Upper lobe of left lung (tissue), 6 donors: Measurements from ENCODE around the gene CSNK1G3. TPM values are rescaled to one million over a fixed set of nuclear protein-coding genes. Genes with fewer than 3 reads are reported as not detected.

Experiments used
- ATAC-seq, 2 donors: fragments of 200-7000 bp; cut with Tn5 transposase; one replicate each; pipeline ENCODE4 v1.9.1; 2022; ENCODE audit warnings: mild to moderate bottlenecking in 2 of 2, moderate library complexity in 2 of 2; ENCODE audit not compliant: low FRiP score in 2 of 2
- DNase-seq, 2 donors: peaks; one replicate each; pipeline ENCODE4 v3.0.0-alpha.2; 2019 to 2020
- H3K27ac ChIP-seq, 4 donors: fragments of 200-600 bp; sonication (generic); one replicate each; pipeline ENCODE4 v1.5.1; 2016 to 2019
- H3K27me3 ChIP-seq, 4 donors: fragments of 200-600 bp; sonication (generic); one replicate each; pipeline ENCODE4 v1.5.1; 2017 to 2019
- H3K36me3 ChIP-seq, 4 donors: fragments of 200-600 bp; sonication (generic); one replicate each; pipeline ENCODE4 v1.5.1; 2016 to 2019
- H3K4me1 ChIP-seq, 4 donors: fragments of 200-600 bp; sonication (generic); one replicate each; pipeline ENCODE4 v1.5.1; 2018 to 2019
- H3K4me3 ChIP-seq, 4 donors: fragments of 200-600 bp; sonication (generic); one replicate each; pipeline ENCODE4 v1.5.1; 2017 to 2019; ENCODE audit warnings: mild to moderate bottlenecking in 2 of 4, moderate library complexity in 1 of 4
- H3K9me3 ChIP-seq, 4 donors: fragments of 200-600 bp; sonication (generic); one replicate each; pipeline ENCODE4 v1.5.1; 2018 to 2019
- EP300 ChIP-seq, 4 donors: sonication (generic); formaldehyde crosslinking; IDR thresholded peaks; one replicate each; pipeline ENCODE4 v1.5.1; 2017; ENCODE audit warnings: antibody characterized with exemption in 4 of 4, control low read depth in 2 of 4
- POLR2A ChIP-seq, 4 donors: fragments of 450-650 bp; IDR thresholded peaks; one replicate each; pipeline ENCODE4 v1.5.1; 2016 to 2017; ENCODE audit warnings: antibody characterized with exemption in 4 of 4, mild to moderate bottlenecking in 2 of 4
- POLR2AphosphoS5 ChIP-seq, 2 donors: sonication (generic); formaldehyde crosslinking; IDR thresholded peaks; one replicate each; pipeline ENCODE4 v1.5.1; 2017; ENCODE audit warnings: antibody characterized with exemption in 2 of 2
- whole genome bisulfite sequencing, 2 donors: methylation state at CpG; one replicate each; pipeline ENCODE4 v1.1.5; 2017 to 2018; 5-methylcytosine and 5-hydroxymethylcytosine counted together
- total RNA-seq, 6 donors: library from RNA; depleted of rRNA in 4 of 6; stranded (reverse); fragments of >200 nt in 4 of 6; gene quantifications; one replicate each; pipeline versions ENCODE4 v1.1.0 to v1.2.1, GENCODE V29; 2016 to 2021
- TF ChIP-seq, protein P1 (sequence below), 6 experiments: fragments of 450-650 bp in 4 of 6; fragments of 200-600 bp in 2 of 6; sonication (generic) in 2 of 6; IDR thresholded peaks; one replicate each; pipeline ENCODE4 v1.5.1; 2016 to 2019; ENCODE audit warnings: antibody characterized with exemption in 6 of 6
- donor health status: DM: no; HTN: no; CAD: no; lungs with moderate emphysema.
- donor health status: DM: no; HTN: yes; CAD: no; lungs with severe emphysema.

Gene CSNK1G3
- total RNA-seq, 6 donors from 2014 or later = 23.5 to 61.5 (median 34.5) TPM

- H3K27me3 ChIP-seq = no peaks in the 10 kb centered on the region
- DNase-seq (no peak), ATAC-seq (peak in 1 of 2 donors; percentile 56)
- H3K4me3 ChIP-seq = no peak overlapping the region
- H3K9me3 ChIP-seq = no peaks in the 10 kb centered on the region
- no peaks in the 10 kb centered on the region for H3K36me3 ChIP-seq
- 77 to 94% methylated on average over 1 of the region's 1 CpG for WGBS, 2 donors
- no peaks in the 10 kb centered on the region for H3K4me1 ChIP-seq
- H3K27ac ChIP-seq = no peak overlapping the region
- TF ChIP-seq POLR2AphosphoS5 (IDR thresholded peaks at IDR 0.05) = no peak
- TF ChIP-seq POLR2A (IDR thresholded peaks at IDR 0.05) = no peak
- TF ChIP-seq EP300 (IDR thresholded peaks at IDR 0.05) = no peak
- TF ChIP-seq, protein P1, sequence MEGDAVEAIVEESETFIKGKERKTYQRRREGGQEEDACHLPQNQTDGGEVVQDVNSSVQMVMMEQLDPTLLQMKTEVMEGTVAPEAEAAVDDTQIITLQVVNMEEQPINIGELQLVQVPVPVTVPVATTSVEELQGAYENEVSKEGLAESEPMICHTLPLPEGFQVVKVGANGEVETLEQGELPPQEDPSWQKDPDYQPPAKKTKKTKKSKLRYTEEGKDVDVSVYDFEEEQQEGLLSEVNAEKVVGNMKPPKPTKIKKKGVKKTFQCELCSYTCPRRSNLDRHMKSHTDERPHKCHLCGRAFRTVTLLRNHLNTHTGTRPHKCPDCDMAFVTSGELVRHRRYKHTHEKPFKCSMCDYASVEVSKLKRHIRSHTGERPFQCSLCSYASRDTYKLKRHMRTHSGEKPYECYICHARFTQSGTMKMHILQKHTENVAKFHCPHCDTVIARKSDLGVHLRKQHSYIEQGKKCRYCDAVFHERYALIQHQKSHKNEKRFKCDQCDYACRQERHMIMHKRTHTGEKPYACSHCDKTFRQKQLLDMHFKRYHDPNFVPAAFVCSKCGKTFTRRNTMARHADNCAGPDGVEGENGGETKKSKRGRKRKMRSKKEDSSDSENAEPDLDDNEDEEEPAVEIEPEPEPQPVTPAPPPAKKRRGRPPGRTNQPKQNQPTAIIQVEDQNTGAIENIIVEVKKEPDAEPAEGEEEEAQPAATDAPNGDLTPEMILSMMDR (IDR thresholded peaks at IDR 0.05) = no peak
Observed at GRCh38 chr5:123476731-123477130, 35.2 kb upstream of the CSNK1G3 start.

DNA sequence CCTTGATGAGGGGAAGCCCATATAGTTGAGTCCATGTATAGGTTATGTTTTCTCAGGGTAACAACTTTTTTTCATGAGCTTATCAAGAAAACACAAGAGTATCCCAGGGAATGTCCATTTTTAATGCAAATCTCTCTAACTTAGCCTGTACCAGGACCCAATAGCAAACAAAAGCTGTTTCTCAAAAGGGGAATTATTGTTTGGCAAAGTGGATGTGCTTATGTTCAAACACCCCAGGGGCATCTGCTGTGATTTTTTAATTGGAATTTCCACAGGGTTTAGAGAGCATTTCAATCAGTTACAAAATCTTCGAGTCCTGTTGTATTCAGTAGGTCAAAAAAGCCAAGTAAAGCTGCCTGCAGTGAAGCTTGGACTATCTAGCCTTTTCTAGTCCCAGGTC, 33.4 kb upstream of the CSNK1G3 start:
- 84 to 95% methylated on average over 1 of the region's 1 CpG for WGBS, 2 donors
- Histone ChIP-seq H3K4me3 (no peak overlapping the region), H3K27me3 (no peaks in the 10 kb centered on the region), H3K9me3 (no peaks in the 10 kb centered on the region), H3K27ac (no peak overlapping the region), H3K36me3 (no peaks in the 10 kb centered on the region), H3K4me1 (no peaks in the 10 kb centered on the region)
- ATAC-seq (no peak), DNase-seq (no peak)
- TF ChIP-seq POLR2AphosphoS5 (IDR thresholded peaks at IDR 0.05) = no peak
- TF ChIP-seq EP300 (IDR thresholded peaks at IDR 0.05) = no peak
- TF ChIP-seq, protein P1 (IDR thresholded peaks at IDR 0.05) = no peak
- TF ChIP-seq POLR2A (IDR thresholded peaks at IDR 0.05) = no peak

- DNase-seq = no peak
- 83 to 85% methylated on average over 4 of the region's 4 CpGs for WGBS, 2 donors
- ATAC-seq = no peak
- TF ChIP-seq POLR2A (IDR thresholded peaks at IDR 0.05) (no peak), EP300 (IDR thresholded peaks at IDR 0.05) (no peak), POLR2AphosphoS5 (IDR thresholded peaks at IDR 0.05) (no peak)
- TF ChIP-seq, protein P1 (IDR thresholded peaks at IDR 0.05) = no peak
- no peaks in the 10 kb centered on the region for H3K36me3 ChIP-seq
- H3K9me3 ChIP-seq = no peaks in the 10 kb centered on the region
- no peak overlapping the region for H3K4me3 ChIP-seq
- no peaks in the 10 kb centered on the region for H3K4me1 ChIP-seq
- no peak overlapping the region for H3K27ac ChIP-seq
- no peaks in the 10 kb centered on the region for H3K27me3 ChIP-seq
Observed at GRCh38 chr5:123482258-123482657, 29.7 kb upstream of the CSNK1G3 start.

GRCh38 chr5:123483446-123484077, 28.4 kb upstream of the CSNK1G3 start:
- H3K4me1 ChIP-seq = no peaks in the 10 kb centered on the region
- no peaks in the 10 kb centered on the region for H3K36me3 ChIP-seq
- no peak for TF ChIP-seq POLR2AphosphoS5 (IDR thresholded peaks at IDR 0.05)
- TF ChIP-seq EP300 (IDR thresholded peaks at IDR 0.05) = no peak
- no peak for TF ChIP-seq POLR2A (IDR thresholded peaks at IDR 0.05)
- TF ChIP-seq, protein P1 (IDR thresholded peaks at IDR 0.05) = no peak
- H3K9me3 ChIP-seq = no peaks in the 10 kb centered on the region
- H3K27ac ChIP-seq = no peak overlapping the region
- DNase-seq = no peak
- H3K4me3 ChIP-seq = no peak overlapping the region
- H3K27me3 ChIP-seq = no peaks in the 10 kb centered on the region
- no peak for ATAC-seq

- Histone ChIP-seq H3K27ac (no peak overlapping the region), H3K27me3 (no peaks in the 10 kb centered on the region), H3K9me3 (no peaks in the 10 kb centered on the region), H3K4me1 (no peaks in the 10 kb centered on the region), H3K36me3 (no peaks in the 10 kb centered on the region), H3K4me3 (no peak overlapping the region)
- DNase-seq (no peak), ATAC-seq (no peak)
- WGBS, 2 donors = 87 to 88% methylated on average over 2 of the region's 2 CpGs
- TF ChIP-seq POLR2A (IDR thresholded peaks at IDR 0.05) = no peak
- TF ChIP-seq POLR2AphosphoS5 (IDR thresholded peaks at IDR 0.05) = no peak
- TF ChIP-seq, protein P1 (IDR thresholded peaks at IDR 0.05) = no peak
- TF ChIP-seq EP300 (IDR thresholded peaks at IDR 0.05) = no peak
Observed at GRCh38 chr5:123485275-123485674, 26.7 kb upstream of the CSNK1G3 start.
